Ramos (cell line): ENCODE results near the gene SERINC3.

ENCODE experiments used
- in situ Hi-C: fragments of 300-500 bp; cut with MboI; formaldehyde crosslinking; loops from one replicate; pipeline ENCODE4 v1.14.3; 2022; ENCODE audit warnings: low sequenced_read_pairs; ENCODE audit not compliant: unreplicated experiment

The SERINC3 gene

DNA sequence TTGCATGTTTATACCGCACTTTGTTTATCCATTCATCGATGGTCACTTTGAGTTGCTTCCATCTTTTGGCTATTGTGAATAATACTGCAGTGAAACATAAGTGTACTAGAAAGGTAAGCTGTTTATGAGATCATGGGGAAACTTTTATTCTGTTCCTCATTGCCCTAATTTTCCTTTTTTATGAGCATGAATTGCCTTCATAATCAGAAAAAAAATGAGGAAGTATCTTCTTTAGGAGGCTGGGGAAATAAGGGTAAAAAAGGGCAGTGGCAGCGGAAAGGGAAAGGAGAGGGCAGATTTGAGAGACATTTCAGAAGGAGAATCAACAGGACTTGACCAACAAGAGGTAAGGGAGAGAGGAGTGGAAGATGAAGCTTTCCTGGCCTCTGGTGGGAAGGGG, 14.3 kb upstream of the SERINC3 start:
- in situ Hi-C loops = no loop called here

DNA sequence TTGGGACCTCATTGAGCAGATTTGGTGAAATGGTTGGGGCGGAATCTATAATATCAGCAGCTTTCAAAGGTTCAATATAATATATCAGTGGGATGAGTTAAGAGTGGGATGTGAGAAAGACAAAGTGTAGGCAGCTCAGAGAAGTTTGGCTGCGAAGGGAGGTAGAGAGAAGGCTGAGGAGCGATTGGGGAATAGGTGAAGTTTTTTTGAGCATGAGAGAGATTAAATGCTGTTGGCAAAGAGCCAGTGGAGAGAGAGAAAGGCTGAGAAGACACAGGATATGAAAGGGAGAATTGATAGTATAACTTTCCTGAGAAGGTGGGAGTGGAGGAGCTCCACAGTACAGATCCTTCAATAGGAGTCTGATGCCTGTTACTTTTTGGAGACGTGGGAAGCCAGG, 12.1 kb upstream of the SERINC3 start:
- in situ Hi-C loops = no loop called here

DNA sequence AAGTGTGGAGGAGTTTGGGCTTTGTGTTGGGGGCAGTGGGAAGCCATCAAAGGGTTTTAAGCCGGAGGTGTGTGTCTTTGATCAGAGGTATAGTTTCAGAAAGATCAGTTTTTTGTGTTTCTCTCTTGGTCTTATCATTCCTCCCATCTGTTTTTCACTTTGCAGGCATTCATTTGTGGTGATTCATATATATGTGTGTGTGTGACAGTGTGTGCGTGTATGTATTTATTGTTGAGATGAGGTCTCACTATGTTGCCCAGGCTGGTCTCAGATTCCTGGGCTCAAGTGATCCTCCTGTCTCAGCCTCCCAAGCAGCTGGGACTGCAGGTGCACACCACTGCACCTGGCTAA, 11.1 kb upstream of the SERINC3 start:
- in situ Hi-C loops = no loop called here

DNA sequence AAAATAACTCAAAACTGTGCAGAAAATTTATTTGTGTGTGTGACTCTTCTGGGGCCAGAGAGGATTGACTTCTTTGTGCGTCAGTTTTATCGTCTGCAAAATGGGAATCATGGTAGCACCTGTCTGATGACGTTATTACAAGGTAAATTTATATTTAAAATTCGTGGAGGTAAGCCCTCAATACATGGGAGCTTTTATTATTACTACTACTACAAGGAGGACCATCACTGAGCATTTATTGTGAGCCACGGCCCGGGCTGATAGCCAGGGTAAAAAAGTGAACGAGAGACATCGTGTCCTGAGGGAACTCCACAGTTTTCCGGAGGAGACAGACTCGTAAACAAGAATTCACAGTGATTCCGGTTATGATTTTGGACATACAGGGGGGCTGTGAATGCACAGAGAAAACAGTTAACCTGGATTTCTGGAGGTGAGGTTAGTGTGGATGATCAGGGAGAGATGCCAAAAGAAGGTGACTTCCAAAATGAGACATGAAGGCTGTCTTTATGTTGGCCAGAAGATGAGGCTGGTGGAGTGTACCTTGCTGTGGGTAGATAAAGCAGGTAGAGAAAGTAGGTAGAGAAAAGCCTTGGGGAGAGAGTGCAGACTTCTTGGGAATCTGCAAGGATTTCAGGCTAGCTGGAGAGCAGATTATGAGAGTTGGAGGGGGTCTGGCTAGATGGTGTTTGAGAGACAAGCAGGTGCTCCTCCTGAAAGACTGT, 10.6 kb upstream of the SERINC3 start:
- in situ Hi-C loops = no loop called here

DNA sequence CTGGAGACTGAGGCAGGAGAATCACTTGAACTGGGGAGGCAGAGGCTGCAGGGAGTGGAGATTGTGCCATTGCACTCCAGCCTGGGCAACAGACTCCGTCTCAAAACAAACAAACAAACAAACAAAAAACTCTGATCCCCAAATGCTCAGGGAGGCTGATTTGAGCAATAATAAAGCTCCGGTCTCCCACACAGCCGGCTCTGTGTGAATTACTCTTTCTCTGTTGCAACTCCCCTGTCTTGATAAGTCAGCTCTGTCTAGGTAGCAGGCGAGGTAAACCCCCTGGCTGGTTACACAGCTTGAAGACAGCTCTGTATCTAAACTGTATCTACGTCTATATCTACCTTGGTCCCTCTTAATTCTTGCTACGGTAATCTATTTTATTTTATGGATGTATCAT, 6.4 kb upstream of the SERINC3 start:
- in situ Hi-C loops = no loop called here

DNA sequence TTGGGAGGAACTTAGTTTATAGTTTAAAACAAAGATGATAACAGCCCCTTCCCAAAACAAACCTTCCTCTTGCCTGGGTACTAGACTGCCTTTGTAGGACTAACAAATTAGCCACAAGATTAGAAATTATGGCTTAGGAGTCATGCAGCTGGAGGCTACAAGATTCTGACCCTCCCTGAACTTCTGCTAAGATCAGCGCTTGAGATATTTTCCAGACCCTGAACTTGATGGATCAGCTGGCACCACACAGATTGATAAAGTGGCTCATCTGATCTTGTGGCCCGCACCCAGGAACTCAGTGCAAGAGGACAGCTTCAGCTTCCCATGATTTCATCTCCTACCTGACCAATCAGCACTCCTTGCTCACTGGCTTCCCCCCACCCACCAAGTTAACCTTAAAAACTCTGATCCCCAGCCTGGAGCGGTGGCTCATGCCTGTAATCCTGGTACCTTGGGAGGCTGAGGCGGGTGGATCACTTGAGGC, 5.9 kb upstream of the SERINC3 start:
- in situ Hi-C loops = no loop called here

DNA sequence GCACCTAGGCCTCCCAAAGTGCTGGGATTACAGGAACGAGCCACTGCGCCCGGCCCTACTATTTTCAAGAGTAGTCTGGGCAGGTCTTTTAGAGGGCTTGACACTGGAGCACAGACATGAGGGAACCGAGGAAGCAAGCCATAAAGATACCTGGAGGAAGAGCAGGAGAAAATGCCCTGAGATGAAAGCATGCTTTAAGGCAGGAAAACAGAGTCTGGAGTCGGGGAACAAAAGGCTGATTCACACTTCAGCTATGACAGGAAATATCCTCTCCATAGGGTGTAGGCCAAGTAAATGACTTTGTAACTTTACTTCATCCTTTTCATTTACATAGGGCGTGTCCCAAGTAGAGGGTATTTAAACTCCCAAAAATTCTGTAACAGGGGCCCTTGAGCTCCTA, 4.3 kb upstream of the SERINC3 start:
- in situ Hi-C loops = no loop called here

DNA sequence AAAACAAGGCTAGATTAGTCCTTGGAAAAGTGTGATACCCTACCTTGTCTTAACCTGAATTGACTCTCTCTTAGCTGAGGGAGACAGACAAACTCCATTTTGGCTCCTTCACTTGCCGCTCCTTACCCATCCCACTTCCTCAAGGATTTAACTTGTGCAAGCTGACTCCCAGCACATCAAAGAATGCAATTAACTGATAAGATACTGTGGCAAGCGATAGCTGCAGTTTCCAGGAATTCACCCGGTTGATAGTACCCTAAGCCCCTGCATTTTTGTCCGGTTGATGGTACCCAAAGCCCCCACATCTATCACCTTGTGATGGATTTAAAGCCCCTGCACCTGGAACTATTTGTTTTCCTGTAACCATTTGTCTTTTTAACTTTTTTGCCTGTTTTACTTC, 1.9 kb upstream of the SERINC3 start:
- in situ Hi-C loops = no loop called here

DNA sequence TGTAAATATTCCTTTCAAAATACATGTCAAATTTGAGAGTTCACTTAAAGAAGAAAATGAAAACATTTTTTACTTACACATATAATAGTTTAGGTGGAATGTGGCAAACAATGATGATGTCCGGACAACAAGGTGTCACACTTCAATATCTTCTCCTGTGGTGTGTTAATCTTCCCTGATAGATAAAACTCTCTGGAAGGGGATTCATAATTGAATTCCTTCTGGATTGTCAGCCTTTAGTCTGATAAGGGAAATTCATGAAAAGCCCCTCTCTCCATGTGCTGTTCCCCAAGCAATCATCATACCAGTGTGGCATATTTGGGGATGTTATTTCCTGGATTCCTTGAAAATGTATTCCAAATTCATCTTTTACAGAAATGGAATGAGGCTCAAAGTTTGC, 971 bp upstream of the SERINC3 start:
- in situ Hi-C loops = no loop called here

DNA sequence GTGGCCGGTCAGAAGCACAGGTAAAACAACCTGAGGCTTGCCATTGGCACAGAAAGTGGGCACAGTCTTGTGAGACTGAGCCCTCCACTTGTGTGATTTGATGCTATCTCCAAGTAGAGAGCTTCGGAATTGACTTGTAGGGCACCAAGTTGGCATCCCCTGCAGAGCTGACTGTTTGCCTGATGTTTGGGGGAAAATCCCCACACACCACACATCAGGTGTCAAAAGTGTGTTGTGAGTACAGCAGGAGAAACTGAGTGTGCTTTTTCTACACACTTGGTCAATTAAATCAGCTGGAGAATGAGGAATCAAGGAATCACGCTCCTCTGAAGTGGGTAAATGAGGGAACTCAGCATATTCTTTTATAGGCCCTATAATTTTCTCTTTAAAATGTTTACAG, 989 bp downstream of the SERINC3 start:
- in situ Hi-C loops = no loop called here

DNA sequence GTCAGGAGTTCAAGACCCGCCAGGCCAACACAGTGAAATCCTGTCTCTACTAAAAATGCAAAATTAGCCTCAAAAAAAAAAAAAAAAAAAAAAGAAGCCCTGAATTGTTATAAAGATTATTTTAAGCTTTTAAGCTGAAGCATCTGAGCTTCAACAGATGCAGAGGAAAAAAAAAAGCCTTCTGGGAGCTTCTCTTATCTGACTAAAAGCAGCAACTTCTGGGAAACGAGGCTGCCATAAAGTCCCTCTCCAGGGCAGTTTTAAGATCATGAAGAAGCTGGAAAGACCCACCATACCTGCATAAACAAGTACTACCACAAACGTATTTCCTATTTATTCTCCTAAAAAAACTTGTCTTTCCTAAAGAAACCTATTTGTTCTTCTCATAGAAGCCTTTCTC, 3.6 kb downstream of the SERINC3 start:
- in situ Hi-C loops = no loop called here

DNA sequence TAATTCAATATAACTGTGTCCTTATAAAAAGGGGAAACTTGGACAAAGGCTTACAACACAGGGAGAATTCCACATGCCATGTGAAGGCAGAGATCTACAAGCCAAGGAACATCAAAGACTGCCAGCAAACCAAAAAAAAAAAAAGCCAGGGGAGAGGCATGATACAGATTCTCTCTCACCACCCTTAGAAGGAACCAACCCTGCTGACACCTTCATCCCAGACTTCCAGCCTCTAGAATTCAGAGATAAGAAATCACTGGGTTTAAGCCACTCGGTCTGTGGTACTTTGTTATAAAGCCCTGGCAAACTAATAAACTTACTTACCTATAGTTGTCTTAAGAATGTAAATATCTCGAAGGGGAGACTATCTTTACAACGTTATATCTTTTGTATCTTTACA, 4.4 kb downstream of the SERINC3 start:
- in situ Hi-C loops = no loop called here

DNA sequence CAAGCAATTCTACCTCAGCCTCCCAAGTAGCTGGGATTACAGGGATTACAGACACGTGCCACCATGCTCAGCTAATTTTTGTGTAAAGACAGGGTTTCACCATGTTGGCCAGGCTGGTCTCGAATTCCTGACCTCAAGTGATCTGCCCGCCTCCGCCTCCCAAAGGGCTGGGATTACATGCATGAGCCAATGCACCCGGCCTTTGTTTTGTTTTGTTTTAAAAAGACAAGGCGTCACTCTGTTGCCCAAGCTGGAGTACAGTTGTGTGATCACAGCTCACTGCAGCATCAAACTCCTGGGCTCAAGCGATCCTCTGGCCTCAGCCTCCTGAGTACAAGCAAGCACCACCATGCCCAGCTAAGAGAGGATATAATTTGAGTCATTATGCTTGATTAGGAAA, 5.4 kb downstream of the SERINC3 start:
- in situ Hi-C loops = no loop called here

DNA sequence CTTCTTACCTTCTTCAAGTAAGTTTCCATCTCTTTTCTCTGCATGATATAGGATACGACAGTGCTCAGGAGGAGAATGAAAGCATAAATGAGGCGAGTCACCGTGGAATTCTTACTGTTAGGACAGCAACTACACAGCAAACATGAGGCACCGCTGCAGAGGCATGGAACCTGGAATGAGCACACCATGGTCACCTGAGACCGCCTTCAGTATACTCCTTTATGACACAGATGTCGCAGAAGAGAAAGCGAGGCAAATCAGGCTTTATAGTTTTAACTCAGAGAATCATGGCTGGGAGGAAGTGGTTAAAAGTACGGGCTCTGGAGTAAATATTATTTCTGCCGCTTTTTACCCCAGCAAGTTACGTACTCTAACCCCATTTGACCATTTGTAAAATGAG, 8.0 kb downstream of the SERINC3 start:
- in situ Hi-C loops = no loop called here

DNA sequence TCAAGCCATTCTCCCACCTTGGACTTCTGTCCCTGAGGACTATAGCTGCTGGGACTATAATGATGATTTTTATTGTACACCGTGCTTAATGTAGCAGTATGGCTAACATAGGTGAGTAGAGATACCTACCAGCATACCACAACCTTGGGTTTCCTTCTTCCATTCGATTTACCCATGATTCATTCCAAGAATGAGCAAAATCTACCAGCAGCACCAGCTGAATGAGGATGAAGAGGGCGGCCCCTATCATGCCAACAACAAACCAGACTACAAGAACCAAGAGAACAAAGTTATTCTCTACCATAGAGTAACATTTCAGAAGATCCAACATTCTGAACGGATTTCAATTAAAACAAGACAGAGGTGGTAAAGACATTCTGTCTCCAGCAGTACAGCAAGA, 12.1 kb downstream of the SERINC3 start:
- in situ Hi-C loops = no loop called here

DNA sequence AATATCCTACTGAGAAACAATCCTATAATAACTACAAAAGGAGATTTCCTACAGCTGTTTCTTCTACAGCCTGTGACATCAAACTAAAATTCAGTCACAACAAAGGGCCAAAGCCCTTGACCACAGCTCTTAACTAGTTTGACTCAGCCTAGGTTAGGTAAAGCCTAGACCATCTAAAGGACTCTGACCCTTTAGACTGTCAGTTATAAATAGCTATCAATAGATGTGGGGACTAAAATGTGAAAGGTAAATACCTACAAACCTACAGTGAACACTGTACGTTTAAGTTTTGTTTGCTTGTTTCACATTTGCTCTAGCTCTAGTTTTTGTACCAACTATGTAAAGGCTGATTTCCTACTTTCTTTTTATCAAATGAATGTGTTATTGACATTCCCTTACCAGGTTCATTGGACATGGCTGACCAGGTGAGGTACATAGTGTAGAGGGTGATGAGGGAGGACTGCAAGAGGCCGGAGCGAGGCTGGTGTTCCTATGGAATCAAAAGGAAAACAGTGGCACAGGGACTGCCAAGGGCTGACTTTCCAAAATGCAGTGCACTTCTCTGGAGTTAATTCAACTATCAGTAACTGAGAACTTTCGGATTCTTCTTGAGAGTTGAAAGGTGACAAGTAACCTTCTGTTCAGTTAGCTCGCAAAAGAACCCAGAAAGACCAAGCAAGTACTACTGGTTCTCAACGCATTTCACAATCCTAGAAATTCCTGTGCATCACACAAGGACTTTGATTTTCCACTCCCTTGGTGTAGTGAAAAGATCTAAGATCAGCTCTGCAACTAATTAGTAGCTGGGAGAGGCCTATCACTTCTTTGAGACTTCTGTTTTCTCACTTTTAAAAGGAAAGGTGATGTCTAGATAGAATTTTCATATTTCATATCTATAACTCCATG, 17.2 kb downstream of the SERINC3 start:
- in situ Hi-C loops = no loop called here

DNA sequence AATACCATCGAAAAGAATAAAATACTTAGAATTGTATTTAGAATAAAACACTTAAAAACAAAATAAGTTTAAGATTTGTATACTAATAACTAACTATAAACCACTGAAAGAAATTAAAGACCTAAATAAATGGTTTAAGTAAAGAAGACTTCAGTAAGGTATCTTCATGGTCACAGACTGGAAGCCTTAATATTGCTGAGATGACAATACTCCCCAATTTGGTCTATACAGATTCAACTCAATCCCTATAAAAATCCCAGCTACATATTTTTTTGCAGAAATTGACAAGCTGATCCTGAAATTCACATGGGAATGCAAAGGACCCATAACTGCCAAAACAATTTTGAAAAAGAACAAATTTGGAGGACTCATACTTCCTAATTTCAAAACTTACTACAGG, 18.9 kb downstream of the SERINC3 start:
- in situ Hi-C loops = no loop called here

DNA sequence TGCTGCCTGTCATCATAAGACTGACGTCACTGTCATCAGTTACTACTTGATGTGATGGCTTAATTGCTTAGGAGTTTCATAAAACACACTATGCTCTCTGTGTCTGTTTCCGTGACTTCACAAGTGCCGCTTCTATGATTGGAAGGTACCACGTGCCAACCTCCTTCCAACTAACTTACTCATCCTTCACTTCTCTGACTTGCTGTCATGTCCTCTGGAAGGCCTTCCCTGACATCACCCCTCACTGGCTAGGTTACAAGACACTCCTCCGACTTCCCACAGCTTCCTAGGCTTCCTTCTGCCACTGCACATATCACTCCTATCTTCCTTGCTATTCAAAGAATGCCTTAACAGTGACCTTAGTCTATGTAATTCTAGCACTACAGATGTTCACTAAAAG, 20.4 kb downstream of the SERINC3 start:
- in situ Hi-C loops = no loop called here

DNA sequence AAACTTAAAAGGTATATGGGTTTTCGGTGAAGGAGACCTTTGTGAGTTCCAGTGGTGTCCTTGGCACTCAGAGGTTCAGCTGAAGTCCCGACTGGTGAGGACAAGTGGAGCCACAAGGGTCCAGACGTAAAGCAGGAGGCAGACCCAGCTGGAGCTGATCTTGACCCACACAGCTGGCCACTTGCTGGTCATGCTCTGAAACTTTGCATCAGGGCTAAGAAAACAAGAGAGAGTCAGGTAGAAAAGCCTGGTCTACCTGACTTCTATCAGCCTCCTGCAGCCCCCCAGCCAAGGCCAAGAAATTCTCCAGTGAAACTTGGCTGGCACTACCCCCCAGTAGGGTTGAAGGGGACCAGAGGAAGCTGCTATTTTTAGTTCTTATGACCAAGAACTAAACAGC, 21.6 kb downstream of the SERINC3 start:
- in situ Hi-C loops = no loop called here

DNA sequence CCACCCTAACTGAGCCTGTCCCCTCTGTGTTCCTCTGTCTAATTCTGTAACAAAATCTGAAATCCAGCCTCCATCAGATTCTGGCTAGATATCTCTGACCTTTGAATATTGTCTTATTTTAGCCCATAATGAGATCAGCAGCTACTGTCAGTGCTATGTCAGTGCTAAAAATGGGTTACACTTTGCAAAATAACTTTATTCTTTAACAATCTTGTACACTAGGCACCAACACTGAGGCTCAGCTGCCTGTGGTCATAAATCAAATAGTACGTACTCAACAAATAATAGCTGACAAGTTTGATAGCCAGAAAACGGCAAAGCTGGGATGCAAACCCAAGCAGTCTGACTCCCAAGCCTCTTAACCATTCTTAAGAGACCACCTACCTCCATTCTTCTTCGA, 24.1 kb downstream of the SERINC3 start:
- in situ Hi-C loops = no loop called here

DNA sequence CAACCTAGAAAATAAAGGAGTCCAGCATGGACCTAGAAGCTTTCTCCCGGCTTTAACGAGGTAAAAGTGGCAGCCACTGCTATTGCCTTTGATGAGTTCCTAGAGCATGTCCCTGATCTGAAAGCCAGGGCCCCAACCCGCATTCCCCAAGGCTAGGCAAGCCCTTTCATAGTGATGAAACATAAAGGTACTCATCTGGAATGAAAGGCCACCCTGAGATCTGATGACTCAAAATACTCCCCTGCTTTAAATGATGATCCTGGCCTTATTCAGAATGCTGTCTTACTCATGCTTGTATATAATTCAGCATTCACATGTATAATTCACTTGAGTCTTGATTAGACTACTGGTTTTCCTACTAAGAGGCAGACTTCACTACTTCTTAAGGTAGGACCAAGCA, 24.9 kb downstream of the SERINC3 start:
- in situ Hi-C loops = no loop called here
